Sigmoid colon (tissue), 7 donors: ENCODE results near the gene UBA3. TPM values are rescaled to one million over a fixed set of nuclear protein-coding genes. Genes with fewer than 3 reads are reported as not detected.

Experiments used
- DNase-seq: peaks from one replicate; pipeline ENCODE4 v3.0.0-alpha.2; 2019
- H3K27ac ChIP-seq, 4 donors: fragments of 200-600 bp; sonication (generic); one replicate each; pipeline ENCODE4 v1.5.1; 2016 to 2019; ENCODE audit warnings: mild to moderate bottlenecking in 1 of 4
- H3K27me3 ChIP-seq, 3 donors: fragments of 200-600 bp; sonication (generic); one replicate each; pipeline ENCODE4 v1.5.1; 2019; ENCODE audit warnings: mild to moderate bottlenecking in 1 of 3
- H3K36me3 ChIP-seq, 4 donors: fragments of 200-600 bp; sonication (generic); one replicate each; pipeline ENCODE4 v1.5.1; 2016 to 2019
- H3K4me1 ChIP-seq, 4 donors: fragments of 200-600 bp; sonication (generic); one replicate each; pipeline ENCODE4 v1.5.1; 2017 to 2019
- H3K4me3 ChIP-seq, 4 donors: fragments of 200-600 bp; sonication (generic); one replicate each; pipeline ENCODE4 v1.5.1; 2017 to 2019; ENCODE audit warnings: mild to moderate bottlenecking in 2 of 4, moderate library complexity in 1 of 4
- H3K9me3 ChIP-seq, 4 donors: fragments of 200-600 bp in 3 of 4; sonication (generic) in 3 of 4; one replicate each; pipeline versions ENCODE4 v1.5.1 to v1.6.1; 2013 to 2019
- EP300 ChIP-seq, 4 donors: sonication (generic); formaldehyde crosslinking; IDR thresholded peaks; one replicate each; pipeline ENCODE4 v1.6.1; 2017; ENCODE audit warnings: antibody characterized with exemption in 4 of 4
- POLR2A ChIP-seq, 2 donors: fragments of 450-650 bp; IDR thresholded peaks; one replicate each; pipeline ENCODE4 v1.6.1; 2016; ENCODE audit warnings: antibody characterized with exemption in 2 of 2, mild to moderate bottlenecking in 2 of 2, moderate library complexity in 2 of 2
- POLR2AphosphoS5 ChIP-seq, 4 donors: sonication (generic); formaldehyde crosslinking; IDR thresholded peaks; one replicate each; pipeline ENCODE4 v1.6.1; 2017; ENCODE audit warnings: antibody characterized with exemption in 4 of 4
- WGBS, 2 donors: extraction: QIAGEN DNeasy Blood & Tissue Kit; methylation state at CpG; one replicate each; pipeline ENCODE4 v1.1.7; 2013; 5-methylcytosine and 5-hydroxymethylcytosine counted together
- intact Hi-C: fragments of 100-400 bp; cut with DNase I; formaldehyde crosslinking; loops from one replicate; pipeline ENCODE4 v1.15.1; 2023
- polyA plus RNA-seq, 3 donors: library from polyadenylated mRNA; stranded (reverse); fragments of 200-250 nt; gene quantifications; one replicate each; pipeline ENCODE4 v1.2.3, GENCODE V29; 2013
- total RNA-seq, 4 donors: library from RNA; depleted of rRNA; stranded (reverse); fragments of >200 nt; gene quantifications; one replicate each; pipeline ENCODE4 v1.1.0, GENCODE V29; 2016
- TF ChIP-seq, protein P1 (sequence below), 4 experiments: fragments of 450-650 bp in 3 of 4; fragments of 200-600 bp in 1 of 4; IDR thresholded peaks; one replicate each; pipeline ENCODE4 v1.5.1; 2016 to 2019; ENCODE audit warnings: antibody characterized with exemption in 4 of 4, mild to moderate bottlenecking in 3 of 4, moderate library complexity in 2 of 4
- donor health status: healthy with polysubstance abuse.
- donor health status: Bipolar disorder and iron deficiency.
- donor health status: healthy.

The UBA3 gene
- total and polyA plus RNA-seq, 7 donors, result 36.6 to 84.9 (median 54.6) TPM

DNA sequence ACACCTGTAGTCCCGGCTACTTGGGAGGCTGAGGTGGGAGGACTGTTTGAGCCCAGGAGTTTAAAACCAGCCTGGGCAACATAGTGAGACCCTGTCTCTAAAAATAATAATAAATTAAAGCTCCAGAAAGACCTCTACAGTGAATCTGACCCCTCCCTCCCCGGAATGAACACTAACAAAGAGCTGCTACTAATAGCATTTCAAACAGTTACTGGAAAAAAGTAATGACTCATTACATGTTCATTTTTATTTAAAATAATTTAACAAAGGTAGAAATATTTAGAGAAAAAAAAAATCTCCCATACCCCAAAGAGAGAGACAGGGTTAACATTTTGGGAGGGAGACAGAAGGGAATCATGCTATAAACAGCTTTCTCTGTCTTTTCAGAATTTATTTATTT is 2.2 kb upstream of the UBA3 start:
- Histone ChIP-seq H3K27me3 (no peaks in the 10 kb centered on the region), H3K27ac (peak overlapping the region in 3 of 4 donors; percentile 48 to 94 (median 93)), H3K36me3 (no peaks in the 10 kb centered on the region), H3K9me3 (no peaks in the 10 kb centered on the region), H3K4me1 (peaks cover 2 to 72% (median 58%) of the 10 kb centered on the region in 4 donors), H3K4me3 (no peak overlapping the region)
- TF ChIP-seq POLR2A (IDR thresholded peaks at IDR 0.05) (no peak), POLR2AphosphoS5 (IDR thresholded peaks at IDR 0.05) (no peak), EP300 (IDR thresholded peaks at IDR 0.05) (no peak)
- TF ChIP-seq, protein P1, sequence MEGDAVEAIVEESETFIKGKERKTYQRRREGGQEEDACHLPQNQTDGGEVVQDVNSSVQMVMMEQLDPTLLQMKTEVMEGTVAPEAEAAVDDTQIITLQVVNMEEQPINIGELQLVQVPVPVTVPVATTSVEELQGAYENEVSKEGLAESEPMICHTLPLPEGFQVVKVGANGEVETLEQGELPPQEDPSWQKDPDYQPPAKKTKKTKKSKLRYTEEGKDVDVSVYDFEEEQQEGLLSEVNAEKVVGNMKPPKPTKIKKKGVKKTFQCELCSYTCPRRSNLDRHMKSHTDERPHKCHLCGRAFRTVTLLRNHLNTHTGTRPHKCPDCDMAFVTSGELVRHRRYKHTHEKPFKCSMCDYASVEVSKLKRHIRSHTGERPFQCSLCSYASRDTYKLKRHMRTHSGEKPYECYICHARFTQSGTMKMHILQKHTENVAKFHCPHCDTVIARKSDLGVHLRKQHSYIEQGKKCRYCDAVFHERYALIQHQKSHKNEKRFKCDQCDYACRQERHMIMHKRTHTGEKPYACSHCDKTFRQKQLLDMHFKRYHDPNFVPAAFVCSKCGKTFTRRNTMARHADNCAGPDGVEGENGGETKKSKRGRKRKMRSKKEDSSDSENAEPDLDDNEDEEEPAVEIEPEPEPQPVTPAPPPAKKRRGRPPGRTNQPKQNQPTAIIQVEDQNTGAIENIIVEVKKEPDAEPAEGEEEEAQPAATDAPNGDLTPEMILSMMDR (IDR thresholded peaks at IDR 0.05), result no peak
- no peak for DNase-seq
- intact Hi-C loops, result no loop called here
- 61 to 73% methylated on average over 2 of the region's 2 CpGs for WGBS, 2 donors

DNA sequence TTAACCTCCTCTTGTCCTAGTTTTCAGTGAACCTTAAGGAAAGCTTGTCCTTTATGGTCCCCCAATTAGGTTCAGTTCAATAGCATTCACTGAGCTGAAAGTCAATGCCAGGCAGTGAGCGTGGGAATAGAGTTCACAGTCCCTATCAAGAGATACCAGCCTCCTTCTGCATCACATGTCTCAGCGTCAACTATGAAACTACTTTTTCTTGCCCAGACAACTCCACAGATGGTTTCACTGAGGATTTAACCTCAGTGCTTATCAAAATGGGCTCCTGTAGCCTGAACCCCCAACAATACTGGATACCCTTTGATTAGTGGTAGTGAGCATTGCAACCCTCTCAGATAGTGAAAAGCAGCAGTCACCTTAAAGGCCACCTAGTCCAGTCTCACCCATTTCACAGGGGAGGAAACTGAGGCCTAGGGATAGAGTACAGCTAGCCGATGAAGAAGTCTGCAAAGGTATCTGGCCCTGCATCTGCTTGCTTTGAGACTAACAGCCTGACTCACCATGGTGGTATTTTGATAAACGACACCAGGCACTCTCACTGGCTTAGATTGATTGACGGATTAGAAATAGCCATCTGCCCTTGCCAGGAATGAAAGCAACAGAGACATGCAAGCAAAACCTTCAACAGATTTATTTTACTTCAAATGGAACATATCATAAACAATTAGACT is 1.6 kb upstream of the UBA3 start:
- H3K27ac ChIP-seq, result peak overlapping the region in 2 of 4 donors; percentile 48 to 93
- H3K36me3 ChIP-seq, result peaks cover 0 to 2% (median 0%) of the 10 kb centered on the region in 4 donors
- peaks cover 0 to 68% (median 54%) of the 10 kb centered on the region in 4 donors for H3K4me1 ChIP-seq
- H3K27me3 ChIP-seq, result no peaks in the 10 kb centered on the region
- intact Hi-C loops, result loop anchor here (2.0 kb wide), 2 partner anchors 29 to 69 kb away; partner anchors contain the start of genes EOGT and TMF1
- no peak for DNase-seq
- 73 to 75% methylated on average over 5 of the region's 5 CpGs for WGBS, 2 donors
- no peak overlapping the region for H3K4me3 ChIP-seq
- TF ChIP-seq POLR2AphosphoS5 (IDR thresholded peaks at IDR 0.05) (no peak), EP300 (IDR thresholded peaks at IDR 0.05) (no peak), POLR2A (IDR thresholded peaks at IDR 0.05) (no peak)
- TF ChIP-seq, protein P1 (IDR thresholded peaks at IDR 0.05), result no peak
- no peaks in the 10 kb centered on the region for H3K9me3 ChIP-seq

DNA sequence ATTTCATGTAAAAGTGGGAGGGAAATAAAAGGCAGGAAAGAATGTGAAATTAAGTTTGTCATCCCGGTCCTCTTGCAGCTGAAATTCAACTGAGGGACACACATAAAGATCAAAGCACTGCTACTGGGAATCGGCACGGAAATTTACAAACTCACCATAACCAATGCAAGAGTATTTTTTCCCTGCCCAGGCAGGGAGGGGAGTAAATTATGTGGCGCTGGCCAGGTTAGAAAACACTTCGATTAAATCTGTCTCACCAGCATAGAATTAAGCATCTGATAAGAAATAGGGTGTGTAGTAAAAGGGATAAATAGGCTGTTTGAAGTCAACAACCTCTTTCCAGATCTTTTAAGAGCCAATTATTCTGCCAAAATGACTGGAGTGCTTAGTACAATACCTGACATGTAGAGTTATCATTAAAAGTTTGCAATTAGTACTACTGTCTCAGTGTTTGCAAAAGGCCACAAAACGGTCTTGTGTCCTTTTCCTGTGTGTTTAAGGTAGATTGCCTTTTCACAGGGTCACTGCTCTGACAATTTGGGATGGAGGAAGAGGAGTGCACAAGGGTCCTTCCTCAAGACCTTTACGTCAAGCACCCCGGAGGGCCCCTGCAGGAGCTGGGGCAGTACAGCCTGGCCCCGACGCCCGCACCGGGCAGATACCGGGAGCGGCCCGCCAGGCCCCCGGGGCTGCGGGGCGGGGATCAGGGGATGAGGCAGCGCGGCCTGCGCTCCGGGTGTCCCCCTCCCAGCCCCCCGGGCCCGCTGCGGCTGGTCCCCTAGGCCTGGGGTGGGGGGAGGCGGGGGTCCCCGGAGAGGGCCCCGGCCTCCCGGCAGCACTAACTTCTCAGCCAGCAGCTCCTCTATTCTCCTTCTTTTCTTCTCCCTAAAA is 651 bp downstream of the UBA3 start:
- DNase-seq, result no peak
- 1 to 5% methylated on average over 29 of the region's 29 CpGs for WGBS, 2 donors
- Histone ChIP-seq H3K9me3 (no peaks in the 10 kb centered on the region), H3K4me3 (peak overlapping the region; percentile 75 to 95 (median 90)), H3K4me1 (peaks cover 0 to 59% (median 49%) of the 10 kb centered on the region in 4 donors), H3K27me3 (no peaks in the 10 kb centered on the region), H3K27ac (peak overlapping the region; percentile 81 to 92 (median 86)), H3K36me3 (peaks cover 0 to 11% (median 0%) of the 10 kb centered on the region in 4 donors)
- no peak for TF ChIP-seq POLR2AphosphoS5 (IDR thresholded peaks at IDR 0.05)
- TF ChIP-seq, protein P1 (IDR thresholded peaks at IDR 0.05), result no peak
- TF ChIP-seq POLR2A (IDR thresholded peaks at IDR 0.05), result no peak
- TF ChIP-seq EP300 (IDR thresholded peaks at IDR 0.05), result no peak
- intact Hi-C loops, result loop anchor here (2.0 kb wide), 2 partner anchors 27 to 67 kb away; partner anchors contain the start of genes EOGT and TMF1

DNA sequence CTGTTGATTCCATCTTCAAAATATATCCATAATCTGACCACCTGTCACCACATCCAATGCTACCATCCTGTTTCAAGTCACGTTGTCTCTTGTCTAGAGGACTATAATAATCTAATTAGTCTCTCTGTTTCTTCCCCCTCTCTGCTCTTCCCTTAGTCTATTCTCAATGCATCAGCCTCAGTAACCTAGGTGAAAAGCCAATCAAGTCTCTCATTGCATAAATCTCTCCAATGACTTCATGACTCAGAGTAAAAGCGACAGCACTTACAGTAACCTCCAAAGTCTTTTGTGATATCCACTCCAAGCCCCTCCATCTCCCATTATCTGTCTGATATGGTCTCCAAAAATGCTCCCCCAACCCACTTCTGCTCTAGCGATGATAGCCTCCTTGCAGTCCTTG is 7.2 kb downstream of the UBA3 start:
- no peak overlapping the region for H3K27ac ChIP-seq
- H3K27me3 ChIP-seq, result no peaks in the 10 kb centered on the region
- 94% methylated on average over 3 of the region's 3 CpGs for WGBS, 2 donors
- H3K4me3 ChIP-seq, result no peak overlapping the region
- no peak for DNase-seq
- peaks cover 0 to 47% (median 0%) of the 10 kb centered on the region in 4 donors for H3K36me3 ChIP-seq
- H3K9me3 ChIP-seq, result no peaks in the 10 kb centered on the region
- TF ChIP-seq, protein P1 (IDR thresholded peaks at IDR 0.05), result no peak
- TF ChIP-seq EP300 (IDR thresholded peaks at IDR 0.05) (no peak), POLR2A (IDR thresholded peaks at IDR 0.05) (no peak), POLR2AphosphoS5 (IDR thresholded peaks at IDR 0.05) (no peak)
- intact Hi-C loops, result no loop called here
- peaks cover 0 to 11% (median 5%) of the 10 kb centered on the region in 4 donors for H3K4me1 ChIP-seq
